T-helper 2 cell treated with Interferon-gamma antibody and Interleukin-4, amounts not matched to agents 5 μg/mL and 100 μg/mL, for 36 hours (primary cell): Measurements from ENCODE around the gene RGS14.

Source experiments
- DNase-seq: peaks from one replicate; pipeline ENCODE4 v3.0.0; 2021; ENCODE audit warnings: low spot score
- H3K27ac Mint-ChIP-seq: one replicate; pipeline ENCODE4 v1.8.0; 2021; ENCODE audit warnings: mild to moderate bottlenecking, mixed read lengths
- H3K27me3 Mint-ChIP-seq: one replicate; pipeline ENCODE4 v1.8.0; 2021; ENCODE audit warnings: low read depth, mixed read lengths
- H3K36me3 Mint-ChIP-seq: one replicate; pipeline ENCODE4 v1.8.0; 2021; ENCODE audit warnings: low read depth, mixed read lengths
- H3K4me1 Mint-ChIP-seq: one replicate; pipeline ENCODE4 v1.8.0; 2021; ENCODE audit warnings: low read depth, mixed read lengths
- H3K4me3 Mint-ChIP-seq: one replicate; pipeline ENCODE4 v1.8.0; 2022; ENCODE audit warnings: mild to moderate bottlenecking, moderate library complexity, mixed read lengths
- H3K9me3 Mint-ChIP-seq: one replicate; pipeline ENCODE4 v1.8.0; 2021; ENCODE audit warnings: mixed read lengths

Gene RGS14

GRCh38 chr5:177357459-177358351 lies at the start of gene RGS14:
TSS of gene RGS14 (plus strand) at chr5:177357924. CDS start at chr5:177358025, 101 bp downstream.
- peak; percentile 73 for DNase-seq
- Mint-ChIP-seq H3K27ac (peak within 1 kb of the TSS; percentile 74), H3K36me3 (peaks cover 40% of the 10 kb centered on the region), H3K4me1 (peaks cover 64% of the 10 kb centered on the region), H3K9me3 (peaks cover 17% of the 10 kb centered on the region), H3K4me3 (peak within 1 kb of the TSS; percentile 84), H3K27me3 (no peaks in the 10 kb centered on the region)

- Mint-ChIP-seq H3K27ac (peak overlapping the region; percentile 54), H3K4me3 (peak overlapping the region; percentile 2), H3K4me1 (peaks cover 49% of the 10 kb centered on the region)
These were observed 49.0 kb upstream of the RGS14 start for GRCh38 chr5:177308740-177309139.

GRCh38 chr5:177309351-177310191 lies 48.2 kb upstream of the RGS14 start:
- Mint-ChIP-seq H3K4me3 (peak overlapping the region; percentile 93), H3K27me3 (no peaks in the 10 kb centered on the region), H3K27ac (peak overlapping the region; percentile 63), H3K36me3 (peaks cover 44% of the 10 kb centered on the region), H3K4me1 (peaks cover 49% of the 10 kb centered on the region), H3K9me3 (no peaks in the 10 kb centered on the region)
- peak; percentile 77 for DNase-seq

More at GRCh38 chr5:177308740-177309139, 49.0 kb upstream of the RGS14 start:
- Mint-ChIP-seq H3K27me3 (no peaks in the 10 kb centered on the region), H3K36me3 (peaks cover 51% of the 10 kb centered on the region), H3K9me3 (no peaks in the 10 kb centered on the region)
- no peak for DNase-seq

GRCh38 chr5:177310332-177310731 lies 47.4 kb upstream of the RGS14 start:
- DNase-seq: no peak
- H3K4me1 Mint-ChIP-seq: peaks cover 45% of the 10 kb centered on the region
- H3K36me3 Mint-ChIP-seq: peaks cover 36% of the 10 kb centered on the region
- no peaks in the 10 kb centered on the region for H3K27me3 Mint-ChIP-seq
- peak overlapping the region; percentile 93 for H3K4me3 Mint-ChIP-seq
- no peak overlapping the region for H3K27ac Mint-ChIP-seq
- no peaks in the 10 kb centered on the region for H3K9me3 Mint-ChIP-seq

GRCh38 chr5:177310757-177311391 lies 46.9 kb upstream of the RGS14 start:
- DNase-seq: no peak
- Mint-ChIP-seq H3K27me3 (no peaks in the 10 kb centered on the region), H3K4me1 (peaks cover 42% of the 10 kb centered on the region), H3K9me3 (no peaks in the 10 kb centered on the region), H3K4me3 (peak overlapping the region; percentile 93), H3K27ac (peak overlapping the region; percentile 91), H3K36me3 (peaks cover 31% of the 10 kb centered on the region)

DNA sequence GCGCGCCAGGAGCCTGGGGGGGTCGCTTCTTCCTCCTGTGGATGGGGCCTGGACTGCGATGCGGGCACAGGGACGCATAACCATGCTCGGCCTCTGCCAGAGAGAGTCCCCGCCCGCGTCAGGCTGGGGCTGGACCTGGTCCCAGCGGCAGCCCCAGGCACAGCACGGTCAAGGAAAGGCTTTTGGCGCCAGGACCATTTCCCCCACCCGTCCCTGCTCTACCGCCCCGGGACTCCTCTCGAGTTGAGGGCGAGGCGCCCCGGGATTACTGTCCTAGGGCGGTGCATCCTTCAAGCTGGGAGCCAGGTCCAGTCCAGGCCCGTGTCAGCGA lies 46.4 kb upstream of the RGS14 start:
- H3K4me3 Mint-ChIP-seq: peak overlapping the region; percentile 93
- peaks cover 30% of the 10 kb centered on the region for H3K36me3 Mint-ChIP-seq
- H3K27me3 Mint-ChIP-seq: no peaks in the 10 kb centered on the region
- DNase-seq: no peak
- H3K27ac Mint-ChIP-seq: peak overlapping the region; percentile 71
- H3K4me1 Mint-ChIP-seq: peaks cover 42% of the 10 kb centered on the region
- peaks cover 4% of the 10 kb centered on the region for H3K9me3 Mint-ChIP-seq

GRCh38 chr5:177311723-177312648 lies 45.7 kb upstream of the RGS14 start, which contains the start of gene MXD3:
TSS of gene MXD3 (minus strand) at chr5:177311898. CDS start at chr5:177311830, 68 bp downstream.
- Mint-ChIP-seq H3K27me3 (no peaks in the 10 kb centered on the region), H3K9me3 (peaks cover 4% of the 10 kb centered on the region), H3K27ac (peak within 1 kb of the TSS; percentile 92), H3K4me1 (peaks cover 40% of the 10 kb centered on the region), H3K36me3 (peaks cover 25% of the 10 kb centered on the region), H3K4me3 (peak within 1 kb of the TSS; percentile 93)
- peak; percentile 98 for DNase-seq

DNA sequence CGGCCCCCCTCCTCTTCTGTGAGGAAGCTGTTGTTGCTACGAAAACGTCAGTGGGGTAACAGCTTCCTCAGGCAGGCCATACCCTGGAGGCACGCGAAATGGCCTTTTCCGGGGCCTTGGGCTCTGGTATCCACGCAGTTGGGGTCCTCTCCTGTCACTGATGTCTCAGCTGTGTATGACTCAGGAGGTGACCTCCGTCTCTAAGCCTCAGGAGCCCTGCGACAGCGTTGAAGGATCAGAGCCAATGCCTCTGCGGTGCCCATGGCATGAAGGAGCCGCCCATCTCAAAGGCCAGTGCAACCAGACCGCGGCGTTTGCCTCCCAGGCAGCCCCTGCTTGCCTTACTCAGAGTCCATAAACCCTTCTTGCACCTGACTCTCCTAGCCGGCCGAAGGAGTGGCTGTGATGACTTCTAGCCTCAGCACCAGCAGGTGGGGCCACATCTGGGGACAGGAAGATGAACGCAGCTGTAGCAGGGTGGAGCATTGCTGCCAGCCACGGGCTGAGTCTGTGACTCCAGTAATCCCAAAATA lies 45.0 kb upstream of the RGS14 start:
- H3K9me3 Mint-ChIP-seq: peaks cover 4% of the 10 kb centered on the region
- no peaks in the 10 kb centered on the region for H3K27me3 Mint-ChIP-seq
- DNase-seq: peak; percentile 53
- peak overlapping the region; percentile 92 for H3K27ac Mint-ChIP-seq
- peak overlapping the region; percentile 93 for H3K4me3 Mint-ChIP-seq
- peaks cover 24% of the 10 kb centered on the region for H3K36me3 Mint-ChIP-seq
- H3K4me1 Mint-ChIP-seq: peaks cover 39% of the 10 kb centered on the region

- no peak for DNase-seq
- H3K4me1 Mint-ChIP-seq: peaks cover 45% of the 10 kb centered on the region
- no peaks in the 10 kb centered on the region for H3K27me3 Mint-ChIP-seq
- H3K36me3 Mint-ChIP-seq: peaks cover 19% of the 10 kb centered on the region
- H3K4me3 Mint-ChIP-seq: peak overlapping the region; percentile 93
- peak overlapping the region; percentile 92 for H3K27ac Mint-ChIP-seq
- H3K9me3 Mint-ChIP-seq: peaks cover 4% of the 10 kb centered on the region
These were observed 44.0 kb upstream of the RGS14 start for GRCh38 chr5:177313561-177314259.

GRCh38 chr5:177314376-177315342 lies 43.1 kb upstream of the RGS14 start:
- no peak for DNase-seq
- Mint-ChIP-seq H3K36me3 (peaks cover 20% of the 10 kb centered on the region), H3K27me3 (no peaks in the 10 kb centered on the region), H3K27ac (peak overlapping the region; percentile 49), H3K9me3 (peaks cover 10% of the 10 kb centered on the region), H3K4me3 (peak overlapping the region; percentile 93), H3K4me1 (peaks cover 40% of the 10 kb centered on the region)

DNA sequence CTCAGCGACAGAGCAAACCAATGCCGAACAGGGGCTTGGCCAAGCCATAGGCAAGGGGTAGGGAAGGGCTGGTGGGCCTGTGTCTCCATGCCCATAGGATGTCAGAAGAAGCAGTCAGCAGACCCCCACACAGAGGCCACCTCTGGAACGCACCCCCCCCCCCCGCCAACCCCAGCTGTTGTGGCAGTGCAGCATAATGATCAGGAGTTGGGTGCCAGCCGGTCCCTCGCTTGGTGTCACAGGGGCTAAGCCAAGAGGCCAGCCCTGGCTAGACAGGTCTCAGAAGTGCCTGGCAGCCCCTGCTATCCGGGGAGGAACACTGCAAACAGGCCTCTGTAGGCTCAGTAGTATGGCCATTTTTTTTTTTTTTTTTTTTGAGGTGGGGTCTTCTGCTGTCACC lies 42.3 kb upstream of the RGS14 start:
- peaks cover 20% of the 10 kb centered on the region for H3K36me3 Mint-ChIP-seq
- no peak for DNase-seq
- peaks cover 40% of the 10 kb centered on the region for H3K4me1 Mint-ChIP-seq
- no peaks in the 10 kb centered on the region for H3K27me3 Mint-ChIP-seq
- no peak overlapping the region for H3K4me3 Mint-ChIP-seq
- H3K9me3 Mint-ChIP-seq: peaks cover 13% of the 10 kb centered on the region
- peak overlapping the region; percentile 49 for H3K27ac Mint-ChIP-seq
